Neural progenitor cell (in vitro differentiated cells): ENCODE data around the gene KSR1. TPM values are rescaled to one million over a fixed set of nuclear protein-coding genes. Genes with fewer than 3 reads are reported as not detected.
A peak's percentile ranks its signal among the peaks of the same experiment; 100 is the strongest.
"Not testable (repeated sequence)": the region's sequence is repeated elsewhere in the genome, so short reads cannot be mapped to it uniquely, and the experiment has no call there.

Experiments used
- DNase-seq: peaks from one replicate; pipeline ENCODE4 v3.0.0-alpha.2; 2016; ENCODE audit warnings: low spot score
- H2AFZ ChIP-seq: fragments of 200-600 bp; sonication (generic); replicated peaks from 2 replicates; pipeline ENCODE4 v1.6.1; 2016; ENCODE audit warnings: antibody characterized with exemption
- H3F3A ChIP-seq: fragments of 200-600 bp; sonication (generic); 2 replicates; pipeline ENCODE4 v1.6.1; 2016; ENCODE audit warnings: antibody characterized with exemption, low read depth
- H3K27ac ChIP-seq: fragments of 200-600 bp; sonication (generic); 2 replicates; pipeline ENCODE4 v1.5.1; 2016; ENCODE audit warnings: mild to moderate bottlenecking
- H3K27me3 ChIP-seq: fragments of 200-600 bp; sonication (generic); 2 replicates; pipeline ENCODE4 v1.6.1; 2016; ENCODE audit warnings: mild to moderate bottlenecking, moderate library complexity
- H3K36me3 ChIP-seq: fragments of 200-600 bp; sonication (generic); 2 replicates; pipeline ENCODE4 v1.5.1; 2016
- H3K4me1 ChIP-seq: fragments of 200-600 bp; sonication (generic); 2 replicates; pipeline ENCODE4 v1.6.1; 2016; ENCODE audit warnings: mixed run types
- H3K4me2 ChIP-seq: fragments of 200-600 bp; sonication (generic); 2 replicates; pipeline ENCODE4 v1.6.1; 2016
- H3K4me3 ChIP-seq: fragments of 200-600 bp; sonication (generic); 2 replicates; pipeline ENCODE4 v1.5.1; 2016
- H3K79me2 ChIP-seq: fragments of 200-600 bp; sonication (generic); 2 replicates; pipeline ENCODE4 v1.6.1; 2016; ENCODE audit warnings: low read depth
- H3K9ac ChIP-seq: fragments of 200-600 bp; sonication (generic); 2 replicates; pipeline ENCODE4 v1.6.1; 2016
- H3K9me3 ChIP-seq: fragments of 200-600 bp; sonication (generic); 2 replicates; pipeline ENCODE4 v1.5.1; 2016; ENCODE audit warnings: low read depth
- H4K20me1 ChIP-seq: fragments of 200-600 bp; sonication (generic); 2 replicates; pipeline ENCODE4 v1.6.1; 2016; ENCODE audit warnings: low read depth
- H3K27ac Mint-ChIP-seq: 3 replicates; pipeline ENCODE4 v1.8.0; 2021; ENCODE audit warnings: mixed read lengths
- H3K27me3 Mint-ChIP-seq: 2 replicates; pipeline ENCODE4 v1.8.0; 2022; ENCODE audit warnings: low read depth, mild to moderate bottlenecking, inconsistent platforms, moderate library complexity, mixed read lengths; ENCODE audit not compliant: insufficient read depth
- H3K36me3 Mint-ChIP-seq: 3 replicates; pipeline ENCODE4 v1.8.0; 2021; ENCODE audit warnings: mixed read lengths
- H3K4me1 Mint-ChIP-seq: 3 replicates; pipeline ENCODE4 v1.8.0; 2021; ENCODE audit warnings: mixed read lengths
- H3K4me3 Mint-ChIP-seq: 3 replicates; pipeline ENCODE4 v1.8.0; 2021; ENCODE audit warnings: mild to moderate bottlenecking, moderate library complexity, mixed read lengths
- H3K9me3 Mint-ChIP-seq: 3 replicates; pipeline ENCODE4 v1.8.0; 2020; ENCODE audit warnings: mixed read lengths
- CTCF ChIP-seq: fragments of 200-600 bp; sonication (generic); IDR thresholded peaks from 2 replicates; pipeline ENCODE4 v1.5.1; 2017; ENCODE audit warnings: antibody characterized with exemption, mild to moderate bottlenecking
- EZH2 ChIP-seq: fragments of 200-600 bp; sonication (generic); IDR thresholded peaks from 2 replicates; pipeline ENCODE4 v1.6.1; 2017; ENCODE audit warnings: antibody characterized with exemption, mild to moderate bottlenecking, moderate library complexity
- EZH2phosphoT487 ChIP-seq: fragments of 200-600 bp; sonication (generic); IDR thresholded peaks from 2 replicates; pipeline ENCODE4 v1.6.1; 2017; ENCODE audit warnings: antibody characterized with exemption
- total RNA-seq: library from RNA; depleted of rRNA; stranded (reverse); fragments of >200 nt; gene quantifications from 2 replicates; pipeline ENCODE4 v1.2.3, GENCODE V29; 2015; ENCODE audit warnings: low replicate concordance

KSR1 gene
- total RNA-seq, 1 donor from 2014 or later: 16.4 TPM

GRCh38 chr17:27651411-27652345 lies 195.4 kb downstream of the KSR1 start:
- Histone ChIP-seq H2AFZ (no peak overlapping the region), H4K20me1 (no peaks in the 10 kb centered on the region), H3K36me3 (no peaks in the 10 kb centered on the region), H3K27me3 (no peaks in the 10 kb centered on the region), H3K4me1 (no peaks in the 10 kb centered on the region), H3F3A (no peaks in the 10 kb centered on the region), H3K4me2 (no peak overlapping the region), H3K9me3 (no peaks in the 10 kb centered on the region), H3K4me3 (no peak overlapping the region), H3K79me2 (no peaks in the 10 kb centered on the region), H3K27ac (no peak overlapping the region), H3K9ac (no peak overlapping the region)
- H3K4me1 Mint-ChIP-seq: peaks cover 7% of the 10 kb centered on the region
- H3K36me3 Mint-ChIP-seq: no peaks in the 10 kb centered on the region
- no peak overlapping the region for H3K27ac Mint-ChIP-seq
- no peak overlapping the region for H3K4me3 Mint-ChIP-seq
- peak; percentile 60 for DNase-seq
- H3K27me3 Mint-ChIP-seq: peaks cover 8% of the 10 kb centered on the region
- TF ChIP-seq EZH2 (no peak), EZH2phosphoT487 (no peak), CTCF (peak; percentile 96)
- no peaks in the 10 kb centered on the region for H3K9me3 Mint-ChIP-seq

GRCh38 chr17:27653449-27653971 lies 197.3 kb downstream of the KSR1 start:
- H3K27me3 ChIP-seq, H3K36me3 ChIP-seq, H3K27ac Mint-ChIP-seq, H3K36me3 Mint-ChIP-seq, H3K4me2 ChIP-seq, H3K4me3 Mint-ChIP-seq, H3K9me3 ChIP-seq, H3K27me3 Mint-ChIP-seq, H3K9ac ChIP-seq, H3K79me2 ChIP-seq, DNase-seq, H4K20me1 ChIP-seq, H3K27ac ChIP-seq, H3K9me3 Mint-ChIP-seq, H3K4me3 ChIP-seq, H3K4me1 ChIP-seq, H3K4me1 Mint-ChIP-seq, H2AFZ ChIP-seq, H3F3A ChIP-seq: not testable (repeated sequence)

DNA sequence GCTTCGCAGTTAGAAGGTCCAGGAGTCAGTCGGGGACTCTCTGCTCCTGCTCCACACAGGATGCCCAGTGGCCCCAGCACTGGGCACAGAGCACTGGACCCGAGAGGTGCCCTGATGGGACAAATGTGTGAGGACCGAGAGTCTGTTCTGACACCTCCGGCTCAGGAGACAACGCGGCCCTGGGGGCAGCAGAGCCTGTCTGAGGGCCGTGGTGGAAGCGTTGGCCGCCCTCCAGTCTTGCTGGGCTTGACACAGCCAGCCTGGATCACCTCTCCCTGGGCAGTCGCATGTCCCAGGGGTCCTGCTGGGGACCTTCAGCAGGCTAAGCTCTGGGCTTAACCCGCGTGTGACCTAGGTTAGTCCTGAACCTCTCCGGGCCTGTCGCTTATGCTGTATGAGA lies 197.9 kb downstream of the KSR1 start:
- Histone ChIP-seq H3K9ac (no peak overlapping the region), H3K4me3 (no peak overlapping the region), H4K20me1 (no peaks in the 10 kb centered on the region), H3K79me2 (no peaks in the 10 kb centered on the region), H3K36me3 (no peaks in the 10 kb centered on the region), H3K4me2 (no peak overlapping the region), H3F3A (no peaks in the 10 kb centered on the region), H3K9me3 (no peaks in the 10 kb centered on the region), H3K4me1 (no peaks in the 10 kb centered on the region), H2AFZ (peak overlapping the region; percentile 84), H3K27me3 (no peaks in the 10 kb centered on the region), H3K27ac (no peak overlapping the region)
- DNase-seq: no peak
- peaks cover 4% of the 10 kb centered on the region for H3K4me1 Mint-ChIP-seq
- H3K27me3 Mint-ChIP-seq: peaks cover 8% of the 10 kb centered on the region
- no peak overlapping the region for H3K27ac Mint-ChIP-seq
- no peaks in the 10 kb centered on the region for H3K36me3 Mint-ChIP-seq
- H3K4me3 Mint-ChIP-seq: no peak overlapping the region
- TF ChIP-seq EZH2phosphoT487: no peak
- no peak for TF ChIP-seq CTCF
- TF ChIP-seq EZH2: no peak
- H3K9me3 Mint-ChIP-seq: no peaks in the 10 kb centered on the region
